NCI-H1092 treated with DMSO at 0.1 percent for 48 hours (cell line): ENCODE results near the gene FBXO44.
A peak's percentile ranks its signal among the peaks of the same experiment; 100 is the strongest.

Source experiments
- DNase-seq: peaks from one replicate; lab custom pipeline; 2025; lab: John Stamatoyannopoulos, UW

FBXO44 gene

DNA sequence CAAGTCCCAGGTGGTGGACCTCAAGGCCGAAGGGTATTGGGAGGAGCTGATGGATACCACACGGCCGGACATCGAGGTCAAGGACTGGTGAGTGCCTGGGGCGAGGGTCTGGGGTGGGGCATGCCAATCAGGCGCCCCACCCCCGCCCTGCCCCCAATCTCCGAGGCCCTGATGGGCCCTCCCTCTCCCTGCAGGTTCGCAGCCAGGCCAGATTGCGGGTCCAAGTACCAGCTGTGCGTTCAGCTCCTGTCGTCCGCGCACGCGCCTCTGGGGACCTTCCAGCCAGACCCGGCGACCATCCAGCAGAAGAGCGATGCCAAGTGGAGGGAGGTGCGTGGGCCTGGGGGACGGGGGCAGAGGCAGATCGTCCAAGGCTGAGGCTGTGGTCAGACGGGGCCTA, 3.9 kb downstream of the FBXO44 start:
- DNase-seq, result no peak

DNA sequence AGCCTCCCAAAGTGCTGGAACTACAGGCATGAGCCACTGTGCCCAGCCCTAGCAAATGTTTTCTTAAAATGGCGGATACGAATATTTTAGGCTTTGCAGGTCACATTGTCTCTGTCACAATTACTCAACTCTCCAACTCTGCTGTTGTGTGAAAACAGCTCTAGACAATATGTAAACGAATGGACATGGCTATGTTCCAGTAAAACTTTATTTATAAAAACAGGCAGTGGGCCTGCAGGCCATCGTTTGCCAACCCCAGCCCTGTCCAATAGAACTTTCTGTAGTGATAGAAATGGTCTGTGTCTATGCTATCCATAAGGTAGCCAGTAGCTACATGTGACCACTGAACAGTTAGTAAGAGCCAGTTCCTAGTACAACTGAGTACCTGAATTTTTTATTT, 5.1 kb downstream of the FBXO44 start:
- no peak for DNase-seq

DNA sequence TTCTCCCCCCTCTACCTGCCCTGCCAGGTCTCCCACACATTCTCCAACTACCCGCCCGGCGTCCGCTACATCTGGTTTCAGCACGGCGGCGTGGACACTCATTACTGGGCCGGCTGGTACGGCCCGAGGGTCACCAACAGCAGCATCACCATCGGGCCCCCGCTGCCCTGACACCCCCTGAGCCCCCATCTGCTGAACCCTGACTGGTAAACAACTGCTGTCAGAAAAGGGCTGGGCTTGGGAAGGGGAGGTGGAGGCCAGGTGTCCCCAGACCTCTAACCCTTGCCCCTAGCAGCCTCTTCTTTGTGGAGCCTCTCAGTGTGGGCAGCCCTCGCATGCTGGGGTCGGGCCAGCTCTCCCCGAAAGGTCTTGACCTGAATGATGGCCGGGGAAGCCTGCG, 6.4 kb downstream of the FBXO44 start:
- no peak for DNase-seq

- peak; percentile 34 for DNase-seq
Observed at GRCh38 chr1:11664336-11665065, 9.8 kb downstream of the FBXO44 start.

- DNase-seq, result no peak
Observed at GRCh38 chr1:11668516-11668915, 13.8 kb downstream of the FBXO44 start.

DNA sequence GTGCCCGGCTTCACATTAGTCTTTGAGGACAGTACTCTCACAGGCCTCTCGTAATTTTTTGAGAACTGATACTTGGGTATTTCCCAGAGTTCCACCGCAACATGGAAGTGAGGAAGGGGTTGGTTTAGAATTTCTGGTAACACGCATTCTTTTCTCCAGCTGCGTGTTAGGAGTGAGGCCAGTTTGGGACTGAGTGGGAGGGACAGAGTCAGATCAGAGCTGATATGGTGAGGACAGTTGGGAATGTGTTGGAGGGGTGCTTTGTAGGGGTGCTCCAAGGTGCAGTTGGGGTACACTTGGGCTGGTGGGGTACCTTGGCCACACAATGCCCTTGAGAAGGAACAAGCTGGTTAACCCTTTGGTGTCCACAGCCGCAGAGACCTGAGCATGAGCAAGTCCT, 16.1 kb downstream of the FBXO44 start:
- DNase-seq, result no peak

DNA sequence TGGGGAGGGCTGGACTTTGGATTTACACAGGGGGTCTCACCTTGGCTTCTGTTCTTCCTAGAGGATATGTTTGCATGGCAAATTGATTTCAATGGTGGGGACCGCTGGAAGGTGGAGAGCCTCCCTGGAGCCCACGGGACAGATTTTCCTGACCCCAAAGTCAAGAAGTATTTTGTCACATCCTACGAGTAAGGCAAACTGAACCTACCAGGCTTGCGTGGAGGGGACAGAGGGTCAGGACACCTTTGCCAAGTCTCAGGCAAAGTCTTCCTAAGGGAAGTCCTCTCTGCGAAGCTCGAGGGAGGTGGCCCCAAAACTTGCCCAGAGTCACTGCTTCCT, 16.5 kb downstream of the FBXO44 start:
- DNase-seq, result no peak

- DNase-seq, result no peak
Observed at GRCh38 chr1:11671544-11672286, 17.0 kb downstream of the FBXO44 start.

DNA sequence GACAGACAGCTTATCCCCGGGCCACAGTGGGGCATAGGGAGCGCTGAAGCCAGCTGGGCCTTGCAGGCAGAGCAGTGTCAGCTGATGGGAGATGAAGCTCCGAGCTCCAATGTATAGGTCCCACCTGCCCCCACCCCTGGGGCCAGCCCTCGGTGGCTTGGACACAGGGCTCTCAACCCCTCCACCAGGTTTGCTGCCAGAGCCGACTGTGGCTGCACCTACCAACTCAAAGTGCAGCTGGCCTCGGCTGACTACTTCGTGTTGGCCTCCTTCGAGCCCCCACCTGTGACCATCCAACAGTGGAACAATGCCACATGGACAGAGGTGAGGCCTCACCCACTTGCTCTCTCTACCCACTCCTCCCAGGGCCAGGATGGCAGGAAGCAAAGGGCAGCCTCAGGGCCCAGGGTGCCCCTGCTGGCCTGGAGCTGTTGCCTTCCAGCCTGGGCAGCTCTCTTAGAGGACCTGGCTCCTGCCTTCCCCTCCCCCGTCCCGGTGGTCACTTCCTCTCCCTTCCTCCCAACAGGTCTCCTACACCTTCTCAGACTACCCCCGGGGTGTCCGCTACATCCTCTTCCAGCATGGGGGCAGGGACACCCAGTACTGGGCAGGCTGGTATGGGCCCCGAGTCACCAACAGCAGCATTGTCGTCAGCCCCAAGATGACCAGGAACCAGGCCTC, 18.6 kb downstream of the FBXO44 start:
- DNase-seq, result no peak

DNA sequence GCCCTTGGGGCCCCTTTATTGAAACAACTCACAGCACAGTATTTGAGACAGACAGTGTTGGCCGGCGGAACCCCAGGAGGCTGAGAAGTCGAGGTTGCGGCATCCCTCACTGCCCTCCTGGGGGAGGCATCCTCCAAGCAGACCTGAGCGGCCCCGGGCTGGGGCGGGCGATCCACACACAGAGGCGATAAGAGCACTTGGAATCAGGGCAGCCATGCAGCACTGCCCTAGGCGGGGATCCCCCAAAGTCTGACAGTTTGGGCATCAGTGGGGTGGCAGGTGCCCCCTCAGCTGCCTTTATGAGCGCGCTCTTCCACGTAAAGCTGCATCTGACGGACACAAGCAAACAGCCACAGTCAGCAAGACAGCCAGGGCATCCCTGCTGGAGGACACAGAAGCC, 19.8 kb downstream of the FBXO44 start:
- no peak for DNase-seq

DNA sequence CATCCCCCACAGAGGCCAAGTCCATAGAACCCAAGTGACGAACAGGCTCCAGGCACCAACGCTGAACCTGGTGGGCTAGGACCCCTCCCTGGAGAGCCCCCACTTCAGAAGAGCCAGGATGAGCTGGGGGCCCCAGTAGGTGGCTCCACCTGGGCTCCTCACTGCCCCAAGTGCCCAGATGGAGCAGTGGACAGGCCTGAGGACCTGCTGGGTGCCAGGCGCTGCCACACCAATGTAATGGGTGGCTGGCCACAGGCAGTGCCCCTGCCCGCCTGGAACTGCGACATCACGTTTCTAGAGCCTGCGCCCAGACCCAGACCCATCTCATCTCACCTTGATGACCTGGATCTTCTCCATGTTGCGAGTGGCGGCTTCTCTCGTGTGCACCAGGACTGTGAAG, 20.6 kb downstream of the FBXO44 start:
- no peak for DNase-seq

DNA sequence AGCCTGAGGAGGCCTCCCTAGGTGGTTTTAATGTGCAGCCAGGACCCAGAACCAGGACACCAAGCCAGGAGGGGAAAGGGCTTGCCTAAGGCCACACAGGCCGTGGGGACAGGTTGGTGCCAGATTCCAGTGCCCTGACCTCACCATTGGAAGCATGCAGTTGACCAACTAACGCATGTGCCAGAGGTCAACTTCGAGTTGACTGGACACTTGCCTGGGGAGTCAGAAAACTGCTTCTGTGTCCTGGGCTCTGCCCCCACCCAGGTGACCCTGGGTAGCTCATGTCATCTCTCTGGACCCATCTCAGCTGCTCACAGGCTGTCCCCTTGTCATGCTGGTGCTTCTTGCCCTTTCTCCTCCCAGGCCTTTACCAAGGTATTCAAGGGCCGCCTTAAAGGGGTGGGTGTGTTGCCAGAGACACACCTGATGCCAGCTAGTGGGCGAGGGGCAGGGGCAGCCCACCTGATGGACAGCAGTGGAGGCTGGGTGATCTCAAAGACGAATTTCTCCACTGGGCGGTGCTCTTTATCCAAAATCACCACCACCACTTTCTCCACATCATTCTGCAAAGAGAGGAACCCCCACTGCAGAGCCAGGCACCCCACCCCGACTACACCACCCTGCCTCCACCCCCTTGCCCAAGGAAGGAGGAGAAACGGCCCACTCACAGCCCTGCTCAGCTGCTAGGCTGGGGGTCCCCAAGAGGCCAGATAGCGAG, 21.9 kb downstream of the FBXO44 start:
- DNase-seq, result no peak

GRCh38 chr1:11678442-11678841, 23.8 kb downstream of the FBXO44 start:
- DNase-seq, result no peak

DNA sequence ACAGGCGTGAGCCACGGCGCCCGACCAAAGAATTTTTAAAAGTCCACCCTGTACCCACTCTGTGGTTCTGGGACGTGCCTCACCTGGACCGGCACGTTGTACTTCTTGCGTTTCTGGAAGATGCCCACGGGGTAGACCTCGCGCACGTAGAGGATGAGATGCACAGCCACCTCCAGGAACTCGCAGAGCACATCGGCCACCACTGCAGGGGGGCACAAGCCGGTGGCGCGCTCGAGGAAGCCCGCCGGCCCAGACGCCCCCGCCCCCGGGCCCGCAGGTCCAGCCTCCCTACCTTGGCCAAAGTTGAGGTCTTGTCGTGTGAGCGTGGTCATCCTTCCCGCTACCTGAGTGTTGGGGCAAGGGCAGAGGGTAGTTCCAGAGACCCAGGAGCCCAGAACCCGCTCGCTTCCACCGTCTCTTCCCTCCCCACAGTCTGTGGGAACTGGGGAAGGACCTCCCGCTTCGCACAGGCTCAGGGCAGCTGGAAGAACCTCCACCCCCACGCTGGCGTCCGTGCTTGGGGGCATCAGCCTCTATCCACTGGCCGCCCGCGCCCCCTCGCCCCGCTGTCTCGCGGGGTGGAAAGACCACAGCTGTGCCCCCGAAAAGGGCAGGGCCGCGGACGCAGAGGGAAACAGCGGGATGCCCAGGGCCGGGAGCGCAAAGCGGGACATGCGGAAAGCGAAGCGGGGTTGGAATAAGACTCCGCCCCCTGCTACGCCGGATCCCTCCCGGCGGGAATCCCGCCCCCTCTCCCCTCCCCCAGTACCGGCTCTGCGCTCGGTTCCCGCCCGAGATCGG, 25.8 kb downstream of the FBXO44 start:
- peak; percentile 51 for DNase-seq

DNA sequence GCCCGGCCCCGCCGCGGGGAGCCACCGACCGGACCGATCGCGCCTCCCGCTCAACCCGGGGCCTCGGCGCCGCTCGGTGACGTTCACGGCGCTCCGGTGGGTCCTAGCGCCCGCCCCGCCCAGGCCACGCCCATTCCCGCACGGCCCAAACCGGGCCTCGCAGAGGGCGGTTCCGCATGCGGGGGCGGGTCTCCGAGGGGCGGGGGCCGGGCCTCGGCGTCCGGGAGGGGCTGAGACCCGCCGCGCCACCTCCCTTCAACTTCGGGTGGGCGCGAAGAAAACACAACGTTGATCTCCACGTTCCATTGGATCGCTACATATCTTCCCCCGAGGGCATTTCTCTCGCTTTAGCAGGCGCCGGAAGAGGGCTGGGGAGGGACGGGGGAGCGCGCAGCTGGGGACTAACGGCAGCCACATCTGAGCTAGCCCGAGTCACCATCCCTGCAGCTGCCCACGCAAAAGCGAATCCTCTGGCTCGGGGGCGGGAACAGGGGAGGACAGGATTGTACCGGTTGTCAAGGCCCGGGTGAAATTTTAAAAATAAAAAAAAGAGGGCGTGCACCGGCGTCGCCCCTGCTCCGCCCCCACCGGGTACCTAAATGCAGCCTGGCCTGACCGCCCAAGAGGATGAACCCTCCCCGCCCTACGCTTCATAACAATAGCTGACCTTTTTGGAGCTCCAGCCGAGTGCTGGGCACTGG, 26.5 kb downstream of the FBXO44 start, which contains the start of gene MAD2L2:
Gene MAD2L2, minus strand, starts transcription at position 78 of the 701 bp plus-strand sequence. CDS start 547 bp downstream, outside the sequence.
- peak; percentile 79 for DNase-seq

DNA sequence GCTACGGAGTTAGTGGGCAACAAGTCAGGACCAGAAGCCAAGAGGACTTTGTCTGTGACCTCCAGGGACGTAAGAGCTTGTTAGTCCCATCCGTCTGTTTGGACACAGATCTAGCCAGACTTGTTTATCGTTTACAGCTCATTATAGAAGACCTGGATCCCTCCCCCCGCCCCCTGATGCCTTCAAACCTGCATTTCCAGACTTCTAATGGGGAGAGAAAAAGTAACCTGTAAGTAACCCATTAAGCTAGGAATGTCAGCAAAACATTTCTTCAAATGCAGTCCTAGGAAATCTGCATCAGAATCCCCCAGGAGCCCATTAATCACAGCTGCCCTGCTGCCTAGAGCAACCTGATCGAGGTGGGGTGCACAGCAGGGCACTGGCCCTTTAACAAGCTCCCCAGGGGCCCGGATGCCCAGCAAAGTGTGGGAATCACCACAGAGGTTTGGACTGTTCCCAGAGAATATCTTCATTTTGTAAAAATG, 27.7 kb downstream of the FBXO44 start:
- no peak for DNase-seq

- no peak for DNase-seq
Observed at GRCh38 chr1:11682799-11683198, 28.1 kb downstream of the FBXO44 start.

- no peak for DNase-seq
Observed at GRCh38 chr1:11684070-11684469, 29.4 kb downstream of the FBXO44 start.

- DNase-seq, result no peak
Observed at GRCh38 chr1:11685210-11685752, 30.6 kb downstream of the FBXO44 start.

GRCh38 chr1:11688506-11688905, 33.8 kb downstream of the FBXO44 start:
- DNase-seq, result no peak
